ENCODE data around the gene KIF2C. TPM values are rescaled to one million over a fixed set of nuclear protein-coding genes. Genes with fewer than 3 reads are reported as not detected.
"Not testable (repeated sequence)": the region's sequence is repeated elsewhere in the genome, so short reads cannot be mapped to it uniquely, and the experiment has no call there.

The KIF2C gene
- total RNA-seq, 2 experiments from 2014 or later, result 102 to 107 TPM

GRCh38 chr1:44723064-44723463, 16.6 kb upstream of the KIF2C start:
- Mint-ChIP-seq H3K9me3 (ENCODE audit: low read depth) (no peaks in the 10 kb centered on the region), H3K27ac (peak overlapping the region; percentile 82), H3K36me3 (no peaks in the 10 kb centered on the region), H3K27me3 (no peaks in the 10 kb centered on the region), H3K4me3 (peak overlapping the region; percentile 50), H3K4me1 (peaks cover 66% of the 10 kb centered on the region)
- ATAC-seq (no peak), DNase-seq (peak; percentile 48)
- CTCF ChIA-PET, result interaction anchor here (0.9 to 3.2 kb wide), 5 partner anchors 8 to 862 kb away, joined by 4 to 56 read pairs (median 4); partner anchors contain the start of gene RNU5D-1

- DNase-seq (peak; percentile 51), ATAC-seq (no peak)
- Mint-ChIP-seq H3K4me3 (peak overlapping the region; percentile 50), H3K27ac (peak overlapping the region; percentile 82), H3K36me3 (no peaks in the 10 kb centered on the region), H3K27me3 (no peaks in the 10 kb centered on the region), H3K9me3 (ENCODE audit: low read depth) (no peaks in the 10 kb centered on the region), H3K4me1 (peaks cover 62% of the 10 kb centered on the region)
- CTCF ChIA-PET, result interaction anchor here (0.9 to 3.2 kb wide), 4 partner anchors 8 to 61 kb away, joined by 4 to 56 read pairs (median 9); partner anchors contain the start of gene RNU5D-1
Measured at GRCh38 chr1:44723496-44724295, 15.9 kb upstream of the KIF2C start.

GRCh38 chr1:44724296-44724954, 15.2 kb upstream of the KIF2C start:
- Mint-ChIP-seq H3K27me3 (no peaks in the 10 kb centered on the region), H3K9me3 (ENCODE audit: low read depth) (no peaks in the 10 kb centered on the region), H3K4me3 (peak overlapping the region; percentile 29), H3K36me3 (no peaks in the 10 kb centered on the region), H3K4me1 (peaks cover 62% of the 10 kb centered on the region), H3K27ac (peak overlapping the region; percentile 27)
- CTCF ChIA-PET, result interaction anchor here (1.2 kb wide), 1 partner anchor 62 kb away, joined by 3 read pairs; no protein-coding TSS in a partner anchor
- ATAC-seq (no peak), DNase-seq (no peak)

GRCh38 chr1:44724955-44725698, 14.5 kb upstream of the KIF2C start:
- no peaks in the 10 kb centered on the region for H3K36me3 Mint-ChIP-seq
- CTCF ChIA-PET, result interaction anchor here (0.8 to 1.2 kb wide), 2 partner anchors 10 to 61 kb away, joined by 3 read pairs; no protein-coding TSS in a partner anchor
- no peaks in the 10 kb centered on the region for H3K9me3 Mint-ChIP-seq (ENCODE audit: low read depth)
- ATAC-seq (no peak), DNase-seq (no peak)
- H3K27me3 Mint-ChIP-seq, result no peaks in the 10 kb centered on the region
- peak overlapping the region; percentile 29 for H3K4me3 Mint-ChIP-seq
- H3K4me1 Mint-ChIP-seq, result peaks cover 60% of the 10 kb centered on the region
- H3K27ac Mint-ChIP-seq, result peak overlapping the region; percentile 56

GRCh38 chr1:44730741-44731512, 8.7 kb upstream of the KIF2C start, which contains the start of gene RNU5D-1:
Gene RNU5D-1, minus strand, starts transcription at chr1:44731170.
- peak; percentile 84 for ATAC-seq
- Mint-ChIP-seq H3K4me1 (peaks cover 33% of the 10 kb centered on the region), H3K27ac (peak within 1 kb of the TSS; percentile 98), H3K9me3 (ENCODE audit: low read depth) (no peaks in the 10 kb centered on the region), H3K4me3 (peak within 1 kb of the TSS; percentile 62), H3K36me3 (no peaks in the 10 kb centered on the region), H3K27me3 (no peaks in the 10 kb centered on the region)
- peak; percentile 97 for DNase-seq
- CTCF ChIA-PET, result interaction anchor here (0.9 to 7.7 kb wide), 26 partner anchors 9 to 570 kb away, joined by 3 to 60 read pairs (median 7); partner anchors contain the start of genes ARMH1, BEST4, BTBD19 and EIF2B3

- Mint-ChIP-seq H3K4me3 (no peak overlapping the region), H3K9me3 (ENCODE audit: low read depth) (no peaks in the 10 kb centered on the region), H3K4me1 (peaks cover 23% of the 10 kb centered on the region), H3K27ac (no peak overlapping the region), H3K36me3 (no peaks in the 10 kb centered on the region), H3K27me3 (no peaks in the 10 kb centered on the region)
- ATAC-seq (no peak), DNase-seq (no peak)
- CTCF ChIA-PET, result interaction anchor here (2.0 to 7.7 kb wide), 4 partner anchors 12 to 278 kb away, joined by 7 to 60 read pairs (median 54); partner anchors contain the start of genes BEST4, HECTD3 and UROD
Measured at GRCh38 chr1:44733365-44733764, 6.3 kb upstream of the KIF2C start.

GRCh38 chr1:44733784-44734183, 5.9 kb upstream of the KIF2C start:
- Mint-ChIP-seq H3K27ac (no peak overlapping the region), H3K36me3 (no peaks in the 10 kb centered on the region), H3K9me3 (ENCODE audit: low read depth) (no peaks in the 10 kb centered on the region), H3K4me1 (peaks cover 23% of the 10 kb centered on the region), H3K4me3 (no peak overlapping the region), H3K27me3 (no peaks in the 10 kb centered on the region)
- CTCF ChIA-PET, result interaction anchor here (0.9 to 7.7 kb wide), 4 partner anchors 12 to 60 kb away, joined by 3 to 60 read pairs (median 54); partner anchors contain the start of gene BEST4
- ATAC-seq, result no peak
- DNase-seq, result no peak

GRCh38 chr1:44735992-44736391, 3.6 kb upstream of the KIF2C start:
- H3K27me3 Mint-ChIP-seq, result no peaks in the 10 kb centered on the region
- no peak overlapping the region for H3K27ac Mint-ChIP-seq
- CTCF ChIA-PET, result interaction anchor here (0.9 to 1.6 kb wide), 3 partner anchors 10 to 85 kb away, joined by 3 to 5 read pairs (median 3); no protein-coding TSS in a partner anchor
- ATAC-seq (no peak), DNase-seq (no peak)
- peaks cover 8% of the 10 kb centered on the region for H3K36me3 Mint-ChIP-seq
- H3K4me1 Mint-ChIP-seq, result peaks cover 24% of the 10 kb centered on the region
- no peaks in the 10 kb centered on the region for H3K9me3 Mint-ChIP-seq (ENCODE audit: low read depth)
- H3K4me3 Mint-ChIP-seq, result no peak overlapping the region

- peak overlapping the region; percentile 92 for H3K27ac Mint-ChIP-seq
- DNase-seq; ATAC-seq; H3K9me3 Mint-ChIP-seq (ENCODE audit: low read depth); CTCF ChIA-PET; H3K27me3 Mint-ChIP-seq: not testable (repeated sequence)
- H3K4me1 Mint-ChIP-seq, result peaks cover 31% of the 10 kb centered on the region
- peaks cover 23% of the 10 kb centered on the region for H3K36me3 Mint-ChIP-seq
- H3K4me3 Mint-ChIP-seq, result peak overlapping the region; percentile 96
Measured at GRCh38 chr1:44738953-44739306, 707 bp upstream of the KIF2C start.

GRCh38 chr1:44740179-44740617, 561 bp downstream of the KIF2C start:
- Mint-ChIP-seq H3K9me3 (ENCODE audit: low read depth) (no peaks in the 10 kb centered on the region), H3K27me3 (no peaks in the 10 kb centered on the region), H3K27ac (peak overlapping the region; percentile 92), H3K36me3 (peaks cover 28% of the 10 kb centered on the region), H3K4me3 (peak overlapping the region; percentile 96), H3K4me1 (peaks cover 37% of the 10 kb centered on the region)
- CTCF ChIA-PET, result interaction anchor here (1.1 kb wide), 1 partner anchor 35 kb away, joined by 3 read pairs; the partner anchor contains the start of gene RPS8
- DNase-seq, result no peak
- ATAC-seq, result no peak

- H3K27ac Mint-ChIP-seq, result peak overlapping the region; percentile 21
- DNase-seq (no peak), ATAC-seq (no peak)
- H3K4me1 Mint-ChIP-seq, result peaks cover 52% of the 10 kb centered on the region
- CTCF ChIA-PET, result interaction anchor here (0.7 to 2.6 kb wide), 5 partner anchors 12 to 57 kb away, joined by 3 to 11 read pairs (median 3); partner anchors contain the start of genes PLK3, RNU5D-1 and RPS8
- H3K27me3 Mint-ChIP-seq, result no peaks in the 10 kb centered on the region
- peaks cover 46% of the 10 kb centered on the region for H3K36me3 Mint-ChIP-seq
- H3K9me3 Mint-ChIP-seq (ENCODE audit: low read depth), result no peaks in the 10 kb centered on the region
- H3K4me3 Mint-ChIP-seq, result peak overlapping the region; percentile 29
Measured at GRCh38 chr1:44743211-44743610, 3.6 kb downstream of the KIF2C start.

GRCh38 chr1:44747878-44748277, 8.2 kb downstream of the KIF2C start:
- CTCF ChIA-PET, result interaction anchor here (1.8 to 2.0 kb wide), 2 partner anchors 11 to 17 kb away, joined by 4 to 7 read pairs; partner anchors contain the start of gene RNU5D-1
- no peak for ATAC-seq
- Mint-ChIP-seq H3K36me3 (peaks cover 49% of the 10 kb centered on the region), H3K4me3 (no peak overlapping the region), H3K9me3 (ENCODE audit: low read depth) (no peaks in the 10 kb centered on the region), H3K4me1 (peaks cover 28% of the 10 kb centered on the region), H3K27ac (no peak overlapping the region), H3K27me3 (no peaks in the 10 kb centered on the region)
- no peak for DNase-seq
